Spleen (tissue), 11 donors: ENCODE data around the gene SRGAP1. TPM values are rescaled to one million over a fixed set of nuclear protein-coding genes. Genes with fewer than 3 reads are reported as not detected.

Experiments
- DNase-seq: peaks from one replicate; pipeline ENCODE4 v3.0.0-alpha.2; 2020
- H3K27ac ChIP-seq, 8 donors: fragments of 200-600 bp; sonication (generic) in 7 of 8; 1 replicate in 4 of 8; 2 replicates in 4 of 8; pipeline versions ENCODE4 v1.5.0 to v1.8.0; 2016 to 2021; ENCODE audit warnings: inconsistent platforms in 4 of 8, mild to moderate bottlenecking in 4 of 8, moderate library complexity in 1 of 8
- H3K27me3 ChIP-seq, 7 donors: fragments of 200-600 bp; sonication (generic) in 6 of 7; replicated peaks in 1 of 7; 1 replicate in 4 of 7; 2 replicates in 3 of 7; pipeline versions ENCODE4 v1.5.0 to v1.8.0; 2016 to 2021; ENCODE audit warnings: inconsistent platforms in 3 of 7, mild to moderate bottlenecking in 1 of 7
- H3K36me3 ChIP-seq, 6 donors: fragments of 200-600 bp; sonication (generic) in 5 of 6; 1 replicate in 4 of 6; 2 replicates in 2 of 6; pipeline versions ENCODE4 v1.5.0 to v1.8.0; 2016 to 2021; ENCODE audit warnings: inconsistent platforms in 2 of 6
- H3K4me1 ChIP-seq, 6 donors: fragments of 200-600 bp; sonication (generic) in 5 of 6; 1 replicate in 3 of 6; 2 replicates in 3 of 6; pipeline versions ENCODE4 v1.5.0 to v1.8.0; 2016 to 2021; ENCODE audit warnings: inconsistent platforms in 3 of 6
- H3K4me3 ChIP-seq, 8 donors: fragments of 200-600 bp; sonication (generic) in 7 of 8; 1 replicate in 4 of 8; 2 replicates in 4 of 8; pipeline versions ENCODE4 v1.5.0 to v1.8.0; 2016 to 2021; ENCODE audit warnings: inconsistent platforms in 4 of 8, mild to moderate bottlenecking in 4 of 8, moderate library complexity in 2 of 8
- H3K9me3 ChIP-seq, 8 donors: fragments of 200-600 bp; sonication (generic) in 7 of 8; 1 replicate in 4 of 8; 2 replicates in 4 of 8; pipeline versions ENCODE4 v1.5.0 to v1.8.0; 2016 to 2021; ENCODE audit warnings: inconsistent platforms in 4 of 8
- CTCF ChIP-seq, 11 experiments: fragments of 200-600 bp in 7 of 11; fragments of 450-650 bp in 4 of 11; sonication (generic) in 4 of 11; IDR thresholded peaks in 8 of 11; conservative IDR thresholded peaks in 3 of 11; 1 replicate in 7 of 11; 2 replicates in 4 of 11; pipeline versions ENCODE4 v1.4.0 to v1.8.0; 2016 to 2021; ENCODE audit warnings: antibody characterized with exemption in 11 of 11, inconsistent platforms in 4 of 11, mild to moderate bottlenecking in 1 of 11
- POLR2A ChIP-seq, 3 donors: fragments of 450-650 bp; IDR thresholded peaks; one replicate each; pipeline ENCODE4 v1.5.1; 2017; ENCODE audit warnings: antibody characterized with exemption in 3 of 3, mild to moderate bottlenecking in 1 of 3
- POLR2AphosphoS5 ChIP-seq, 3 donors: sonication (generic); formaldehyde crosslinking; IDR thresholded peaks; one replicate each; pipeline ENCODE4 v1.5.1; 2017; ENCODE audit warnings: antibody characterized with exemption in 3 of 3
- WGBS, 5 donors: extraction: QIAGEN DNeasy Blood & Tissue Kit in 3 of 5; methylation state at CpG; one replicate each; pipeline versions ENCODE4 v1.1.5 to v1.1.7; 2013 to 2018; 5-methylcytosine and 5-hydroxymethylcytosine counted together
- intact Hi-C: fragments of 100-400 bp; cut with DNase I; formaldehyde crosslinking; loops from one replicate; pipeline ENCODE4 v1.15.0; 2023; ENCODE audit warnings: low total_unique reads
- polyA plus RNA-seq, 3 donors: library from polyadenylated mRNA; stranded (reverse); fragments of 200-250 nt; gene quantifications; one replicate each; pipeline ENCODE4 v1.2.1, GENCODE V29; 2013
- total RNA-seq, 7 donors: library from RNA; depleted of rRNA in 3 of 7; stranded (reverse); fragments of >200 nt in 3 of 7; fragmentation: NEBNext Ultra II Directional in 4 of 7; extraction: Animal tissue kit (Norgen Biotek cat#: 25700) in 4 of 7; gene quantifications; one replicate each; pipeline versions ENCODE4 v1.1.0 to v1.2.1, GENCODE V29; 2016 to 2021
- donor health status: healthy with polysubstance abuse.
- donor health status: DM: no; HTN: no; CAD: no; lungs with moderate emphysema.
- donor health status: DM: no; HTN: no; CAD: no.
- donor health status: Bipolar disorder and iron deficiency.
- donor health status: healthy.
- donor health status: DM: no; HTN: no; CAD: no.
- donor health status: DM: yes; HTN: yes; CAD: no.

SRGAP1 gene
- total and polyA plus RNA-seq, 10 donors: 0.37 to 20.1 (median 13.4) TPM

- no peaks in the 10 kb centered on the region for H3K36me3 ChIP-seq
- H3K27me3 ChIP-seq: no peaks in the 10 kb centered on the region
- no peak for DNase-seq
- H3K4me3 ChIP-seq: no peak overlapping the region
- H3K4me1 ChIP-seq: peaks cover 0 to 34% (median 13%) of the 10 kb centered on the region in 6 donors
- no peak for TF ChIP-seq CTCF (IDR thresholded peaks at IDR 0.05 in 8 of 11, conservative IDR thresholded peaks at IDR 0.05 in 3 of 11)
- no peak for TF ChIP-seq POLR2AphosphoS5 (IDR thresholded peaks at IDR 0.05)
- TF ChIP-seq POLR2A (IDR thresholded peaks at IDR 0.05): no peak
- H3K27ac ChIP-seq: no peak overlapping the region
- WGBS, 5 donors: 78 to 85% (median 83%) methylated on average over 5 of the region's 5 CpGs
- intact Hi-C loops: no loop called here
- H3K9me3 ChIP-seq: no peaks in the 10 kb centered on the region
Measured at GRCh38 chr12:63967358-63968145, 123.1 kb downstream of the SRGAP1 start.

DNA sequence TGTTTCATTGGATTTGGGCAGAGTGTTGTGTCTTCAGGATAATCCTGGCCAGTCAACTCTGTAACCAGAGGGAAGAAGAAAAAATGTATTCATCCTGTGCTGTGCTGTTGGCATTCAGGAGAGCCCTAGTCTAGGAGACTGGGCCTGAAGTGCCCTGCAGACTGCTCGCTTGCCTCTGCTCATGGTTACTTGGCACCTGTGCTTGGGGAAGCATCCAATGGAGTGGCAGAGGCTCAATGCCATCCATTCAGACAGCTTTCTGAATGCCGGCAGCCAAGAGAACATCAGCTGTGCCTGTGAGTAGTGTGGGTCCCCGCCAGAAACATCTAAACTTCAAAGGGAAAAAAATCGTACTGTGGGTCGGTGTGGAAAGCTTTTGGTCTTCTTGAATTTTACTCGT, 124.2 kb downstream of the SRGAP1 start:
- 91 to 97% (median 94%) methylated on average over 6 of the region's 6 CpGs for WGBS, 5 donors
- Histone ChIP-seq H3K27me3 (no peaks in the 10 kb centered on the region), H3K36me3 (no peaks in the 10 kb centered on the region), H3K27ac (no peak overlapping the region), H3K4me3 (no peak overlapping the region), H3K9me3 (no peaks in the 10 kb centered on the region), H3K4me1 (peaks cover 0 to 32% (median 13%) of the 10 kb centered on the region in 6 donors)
- TF ChIP-seq POLR2AphosphoS5 (IDR thresholded peaks at IDR 0.05): no peak
- TF ChIP-seq POLR2A (IDR thresholded peaks at IDR 0.05): no peak
- no peak for TF ChIP-seq CTCF (IDR thresholded peaks at IDR 0.05 in 8 of 11, conservative IDR thresholded peaks at IDR 0.05 in 3 of 11)
- intact Hi-C loops: no loop called here
- DNase-seq: no peak

GRCh38 chr12:63976902-63977395, 132.4 kb downstream of the SRGAP1 start:
- no peak overlapping the region for H3K4me3 ChIP-seq

More at GRCh38 chr12:63976902-63977395, 132.4 kb downstream of the SRGAP1 start:
- WGBS, 5 donors: 93 to 100% (median 95%) methylated on average over 4 of the region's 4 CpGs
- Histone ChIP-seq H3K27ac (no peak overlapping the region), H3K27me3 (no peaks in the 10 kb centered on the region), H3K36me3 (no peaks in the 10 kb centered on the region), H3K4me1 (no peaks in the 10 kb centered on the region), H3K9me3 (no peaks in the 10 kb centered on the region)
- intact Hi-C loops: no loop called here
- no peak for DNase-seq
- no peak for TF ChIP-seq CTCF (IDR thresholded peaks at IDR 0.05 in 8 of 11, conservative IDR thresholded peaks at IDR 0.05 in 3 of 11)
- no peak for TF ChIP-seq POLR2A (IDR thresholded peaks at IDR 0.05)
- no peak for TF ChIP-seq POLR2AphosphoS5 (IDR thresholded peaks at IDR 0.05)
